H9 (cell line): ENCODE results near the gene C2orf66. TPM values are rescaled to one million over a fixed set of nuclear protein-coding genes. Genes with fewer than 3 reads are reported as not detected.

Experiments
- DNase-seq: peaks from one replicate; pipeline ENCODE4 v3.0.0-alpha.2; 2017
- H2AFZ ChIP-seq: one replicate; pipeline ENCODE4 v1.6.1; 2013; ENCODE audit warnings: mild to moderate bottlenecking, low read length, control low read depth, moderate library complexity
- H2AK5ac ChIP-seq: 2 replicates; pipeline ENCODE4 v1.6.1; 2013; ENCODE audit warnings: low read length, control low read depth, mixed read lengths; ENCODE audit not compliant: insufficient read length
- H2BK120ac ChIP-seq: one replicate; pipeline ENCODE4 v1.6.1; 2013; ENCODE audit warnings: low read depth, mild to moderate bottlenecking, low read length, control low read depth, inconsistent platforms; ENCODE audit not compliant: poor library complexity, severe bottlenecking
- H2BK12ac ChIP-seq: 2 replicates; pipeline ENCODE4 v1.6.1; 2013; ENCODE audit warnings: low read length, control low read depth, mixed read lengths, low read depth; ENCODE audit not compliant: insufficient read length
- H2BK15ac ChIP-seq: 2 replicates; pipeline ENCODE4 v1.6.1; 2013; ENCODE audit warnings: low read depth, low read length, control low read depth
- H2BK20ac ChIP-seq: one replicate; pipeline ENCODE4 v1.6.1; 2013; ENCODE audit warnings: low read depth, mild to moderate bottlenecking, low read length, control low read depth, inconsistent platforms; ENCODE audit not compliant: poor library complexity, severe bottlenecking
- H2BK5ac ChIP-seq: 2 replicates; pipeline ENCODE4 v1.6.1; 2013; ENCODE audit warnings: low read length, control low read depth, mixed read lengths; ENCODE audit not compliant: insufficient read length
- H3K14ac ChIP-seq: 2 replicates; pipeline ENCODE4 v1.6.1; 2013; ENCODE audit warnings: low read length, control low read depth; ENCODE audit not compliant: insufficient read depth
- H3K18ac ChIP-seq: 2 replicates; pipeline ENCODE4 v1.6.1; 2013; ENCODE audit warnings: low read depth, mild to moderate bottlenecking, mixed read lengths, low read length, control low read depth; ENCODE audit not compliant: insufficient read length
- H3K23ac ChIP-seq: 2 replicates; pipeline ENCODE4 v1.6.1; 2013; ENCODE audit warnings: low read length, control low read depth, mixed read lengths, low read depth; ENCODE audit not compliant: insufficient read length
- H3K23me2 ChIP-seq: 2 replicates; pipeline ENCODE4 v1.6.1; 2013; ENCODE audit warnings: low read depth, mild to moderate bottlenecking, mixed read lengths, low read length, control low read depth; ENCODE audit not compliant: insufficient read length, poor library complexity, severe bottlenecking
- H3K27ac ChIP-seq: 2 replicates; pipeline ENCODE4 v1.5.1; 2013; ENCODE audit warnings: low read length, control low read depth, mixed read lengths, low read depth; ENCODE audit not compliant: insufficient read length
- H3K27me3 ChIP-seq: 2 replicates; pipeline ENCODE4 v1.6.1; 2013; ENCODE audit warnings: low read length, control low read depth, inconsistent platforms; ENCODE audit not compliant: insufficient read depth
- H3K4ac ChIP-seq: 2 replicates; pipeline ENCODE4 v1.6.1; 2013; ENCODE audit warnings: low read depth, mild to moderate bottlenecking, control low read depth, inconsistent platforms, low read length, moderate library complexity
- H3K4me1 ChIP-seq: 2 replicates; pipeline ENCODE4 v1.6.1; 2013; ENCODE audit warnings: low read length, control low read depth, inconsistent platforms; ENCODE audit not compliant: insufficient read depth
- H3K4me2 ChIP-seq: 2 replicates; pipeline ENCODE4 v1.6.1; 2013; ENCODE audit warnings: low read length, control low read depth, mixed read lengths; ENCODE audit not compliant: insufficient read length, insufficient read depth
- H3K56ac ChIP-seq: 2 replicates; pipeline ENCODE4 v1.6.1; 2013; ENCODE audit warnings: low read depth, mild to moderate bottlenecking, mixed read lengths, low read length, control low read depth; ENCODE audit not compliant: insufficient read length
- H3K79me1 ChIP-seq: 2 replicates; pipeline ENCODE4 v1.6.1; 2013; ENCODE audit warnings: low read depth, mild to moderate bottlenecking, moderate library complexity, low read length, control low read depth, inconsistent platforms; ENCODE audit not compliant: insufficient read depth, poor library complexity, severe bottlenecking
- H3K79me2 ChIP-seq: 2 replicates; pipeline ENCODE4 v1.6.1; 2013; ENCODE audit warnings: low read length, control low read depth, inconsistent platforms; ENCODE audit not compliant: insufficient read depth
- H3K9ac ChIP-seq: 2 replicates; pipeline ENCODE4 v1.6.1; 2013; ENCODE audit warnings: low read length, control low read depth, mixed read lengths; ENCODE audit not compliant: insufficient read length; ENCODE audit errors: extremely low read depth
- H3K9me3 ChIP-seq: one replicate; pipeline ENCODE4 v1.6.1; 2013; ENCODE audit warnings: low read depth, low read length, inconsistent platforms; ENCODE audit not compliant: control insufficient read depth
- H3T11ph ChIP-seq: one replicate; pipeline ENCODE4 v1.6.1; 2013; ENCODE audit warnings: mild to moderate bottlenecking, low read length, control low read depth, inconsistent platforms
- H4K20me1 ChIP-seq: one replicate; pipeline ENCODE4 v1.6.1; 2013; ENCODE audit not compliant: control insufficient read depth, insufficient read length, insufficient read depth
- H4K5ac ChIP-seq: 2 replicates; pipeline ENCODE4 v1.6.1; 2013; ENCODE audit warnings: low read depth, mild to moderate bottlenecking, mixed read lengths, low read length, control low read depth; ENCODE audit not compliant: insufficient read length
- H4K8ac ChIP-seq: replicated peaks from 2 replicates; pipeline ENCODE4 v1.6.1; 2013; ENCODE audit warnings: low read length, control low read depth, mixed read lengths, low read depth; ENCODE audit not compliant: insufficient read length
- H4K91ac ChIP-seq: 2 replicates; pipeline ENCODE4 v1.6.1; 2013; ENCODE audit warnings: low read depth, mild to moderate bottlenecking, moderate library complexity, mixed read lengths, low read length, control low read depth; ENCODE audit not compliant: insufficient read length
- H3K27ac Mint-ChIP-seq, 3 experiments: 2 replicates in 2 of 3; 3 replicates in 1 of 3; pipeline ENCODE4 v1.8.0; 2020 to 2021; ENCODE audit warnings: mixed read lengths in 3 of 3, mild to moderate bottlenecking in 1 of 3, moderate library complexity in 1 of 3
- H3K27me3 Mint-ChIP-seq: 2 replicates; pipeline ENCODE4 v1.8.0; 2021; ENCODE audit warnings: low read depth, mild to moderate bottlenecking, moderate library complexity, mixed read lengths
- H3K36me3 Mint-ChIP-seq, 3 experiments: 2 replicates in 2 of 3; 3 replicates in 1 of 3; pipeline ENCODE4 v1.8.0; 2020 to 2021; ENCODE audit warnings: low read depth in 3 of 3, mixed read lengths in 3 of 3; ENCODE audit not compliant: insufficient read depth in 1 of 3
- H3K4me1 Mint-ChIP-seq, 2 experiments: 2 replicates each; pipeline ENCODE4 v1.8.0; 2020; ENCODE audit warnings: mixed read lengths in 2 of 2
- H3K4me3 Mint-ChIP-seq, 2 experiments: 2 replicates in 1 of 2; 3 replicates in 1 of 2; pipeline ENCODE4 v1.8.0; 2020 to 2021; ENCODE audit warnings: mild to moderate bottlenecking in 2 of 2, mixed read lengths in 2 of 2, moderate library complexity in 1 of 2
- H3K9me3 Mint-ChIP-seq, 2 experiments: 2 replicates in 1 of 2; 3 replicates in 1 of 2; pipeline ENCODE4 v1.8.0; 2020; ENCODE audit warnings: mild to moderate bottlenecking in 2 of 2, mixed read lengths in 2 of 2, moderate library complexity in 1 of 2
- WGBS: extraction: QIAGEN DNeasy Blood & Tissue Kit; methylation state at CpG from one replicate; pipeline ENCODE4 v1.1.7; 2013; ENCODE audit warnings: missing lambda C conversion rate, low lambda C conversion rate, mixed read lengths; ENCODE audit not compliant: insufficient read length; ENCODE audit errors: extremely low coverage; 5-methylcytosine and 5-hydroxymethylcytosine counted together
- total RNA-seq: library from RNA; stranded (reverse); gene quantifications from 2 replicates; pipeline ENCODE4 v1.2.1, GENCODE V29; 2021
- TF ChIP-seq, protein P1 (sequence below): fragments of 200-600 bp; sonication (generic); conservative IDR thresholded peaks from 3 replicates; pipeline ENCODE4 v1.8.0; 2021; ENCODE audit warnings: antibody characterized with exemption, mild to moderate bottlenecking

Gene C2orf66
- total RNA-seq, 1 experiment from 2014 or later: not detected

DNA sequence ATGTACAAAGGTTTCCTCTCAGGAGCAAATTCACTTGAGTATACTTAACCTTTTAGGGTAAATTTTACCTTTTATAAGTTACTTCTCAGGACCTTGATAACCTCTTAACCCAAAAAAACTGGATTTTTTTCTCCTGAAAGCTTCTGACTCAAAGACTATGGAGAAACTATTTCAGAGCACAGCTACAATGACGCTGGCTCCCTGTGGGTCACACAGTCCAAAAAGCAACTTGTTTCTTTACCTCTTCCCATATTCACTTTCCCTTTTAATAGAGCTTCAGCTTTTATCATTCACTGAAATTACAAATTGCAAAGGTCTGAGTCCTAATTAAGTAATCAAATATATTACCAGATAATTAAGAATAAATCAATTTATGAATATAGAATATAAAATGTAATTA, 42.1 kb downstream of the C2orf66 start:
- Histone ChIP-seq H2AFZ (no peak overlapping the region), H3K9ac (no peak overlapping the region), H4K20me1 (no peaks in the 10 kb centered on the region), H3K23ac (no peak overlapping the region), H3K18ac (no peak overlapping the region), H3K14ac (no peak overlapping the region), H2AK5ac (no peak overlapping the region), H2BK5ac (no peak overlapping the region), H3K56ac (no peak overlapping the region), H2BK120ac (no peak overlapping the region), H2BK20ac (no peak overlapping the region), H3T11ph (no peak overlapping the region), H2BK15ac (no peak overlapping the region), H3K79me1 (no peaks in the 10 kb centered on the region), H3K23me2 (no peaks in the 10 kb centered on the region), H2BK12ac (no peak overlapping the region), H3K79me2 (no peaks in the 10 kb centered on the region), H3K4me2 (no peak overlapping the region), H4K8ac (no peak overlapping the region), H4K91ac (no peak overlapping the region), H3K4ac (no peak overlapping the region), H3K27me3 (no peaks in the 10 kb centered on the region), H3K4me1 (no peaks in the 10 kb centered on the region), H3K27ac (no peak overlapping the region), H4K5ac (no peak overlapping the region), H3K9me3 (no peaks in the 10 kb centered on the region)
- no peak overlapping the region for H3K27ac Mint-ChIP-seq
- TF ChIP-seq, protein P1, sequence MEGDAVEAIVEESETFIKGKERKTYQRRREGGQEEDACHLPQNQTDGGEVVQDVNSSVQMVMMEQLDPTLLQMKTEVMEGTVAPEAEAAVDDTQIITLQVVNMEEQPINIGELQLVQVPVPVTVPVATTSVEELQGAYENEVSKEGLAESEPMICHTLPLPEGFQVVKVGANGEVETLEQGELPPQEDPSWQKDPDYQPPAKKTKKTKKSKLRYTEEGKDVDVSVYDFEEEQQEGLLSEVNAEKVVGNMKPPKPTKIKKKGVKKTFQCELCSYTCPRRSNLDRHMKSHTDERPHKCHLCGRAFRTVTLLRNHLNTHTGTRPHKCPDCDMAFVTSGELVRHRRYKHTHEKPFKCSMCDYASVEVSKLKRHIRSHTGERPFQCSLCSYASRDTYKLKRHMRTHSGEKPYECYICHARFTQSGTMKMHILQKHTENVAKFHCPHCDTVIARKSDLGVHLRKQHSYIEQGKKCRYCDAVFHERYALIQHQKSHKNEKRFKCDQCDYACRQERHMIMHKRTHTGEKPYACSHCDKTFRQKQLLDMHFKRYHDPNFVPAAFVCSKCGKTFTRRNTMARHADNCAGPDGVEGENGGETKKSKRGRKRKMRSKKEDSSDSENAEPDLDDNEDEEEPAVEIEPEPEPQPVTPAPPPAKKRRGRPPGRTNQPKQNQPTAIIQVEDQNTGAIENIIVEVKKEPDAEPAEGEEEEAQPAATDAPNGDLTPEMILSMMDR: no peak
- no peaks in the 10 kb centered on the region for H3K9me3 Mint-ChIP-seq
- H3K27me3 Mint-ChIP-seq: no peaks in the 10 kb centered on the region
- no peaks in the 10 kb centered on the region for H3K4me1 Mint-ChIP-seq
- no CpG with 5 or more reads among the region's 1 CpG for WGBS
- peaks cover 9 to 54% (median 52%) of the 10 kb centered on the region in 3 experiments; a peak in 5 of 7 replicates for H3K36me3 Mint-ChIP-seq
- H3K4me3 Mint-ChIP-seq: no peak overlapping the region
- no peak for DNase-seq
